ENCODE measurements around the gene CHN1. TPM values are rescaled to one million over a fixed set of nuclear protein-coding genes. Genes with fewer than 3 reads are reported as not detected.

Gene CHN1
- total RNA-seq, 1 experiment from 2014 or later: 0.37 TPM

- Histone ChIP-seq H3K9ac (ENCODE audit: low read length) (no peak overlapping the region), H3K27me3 (ENCODE audit: low read length) (no peaks in the 10 kb centered on the region)
- DNase-seq: no peak
These were observed 219.0 kb downstream of the CHN1 start for GRCh38 chr2:174786066-174786725.

DNA sequence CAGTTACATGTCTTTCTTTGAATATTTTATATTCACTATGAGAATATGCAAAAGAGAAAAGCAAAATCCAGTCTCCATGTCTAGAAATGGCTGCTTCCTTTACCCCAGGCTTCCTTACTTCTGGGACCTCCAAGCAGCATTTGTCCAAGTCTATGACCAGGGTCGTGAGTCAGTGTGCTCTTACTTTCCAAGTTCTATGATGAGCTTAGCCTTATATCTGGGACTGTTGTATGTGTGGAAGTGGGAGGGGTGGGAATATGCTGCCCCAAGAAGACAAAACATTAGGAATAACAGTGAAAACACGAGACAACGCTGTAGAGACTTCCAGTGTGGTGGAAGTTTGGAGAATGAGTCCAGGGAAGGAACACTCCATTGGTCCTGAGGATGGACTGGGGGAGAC lies 219.7 kb downstream of the CHN1 start:
- H3K27me3 ChIP-seq (ENCODE audit: low read length): no peaks in the 10 kb centered on the region
- no peaks in the 10 kb centered on the region for H4K20me1 ChIP-seq (ENCODE audit: insufficient read depth, low read depth, low read length)
- H3K9me2 ChIP-seq (replicated peaks; ENCODE audit: insufficient read depth, low read length): no peaks in the 10 kb centered on the region
- no peaks in the 10 kb centered on the region for H3K9me3 ChIP-seq (ENCODE audit: low read length)
- no peak overlapping the region for H3K9ac ChIP-seq (ENCODE audit: low read length)
- no peak overlapping the region for H3K4me3 ChIP-seq (ENCODE audit: low read length)
- no peak overlapping the region for H3K4me2 ChIP-seq (ENCODE audit: low read depth, low read length, poor library complexity, severe bottlenecking)
- no peaks in the 10 kb centered on the region for H3K4me1 ChIP-seq (ENCODE audit: low read length)
- no peaks in the 10 kb centered on the region for H3K36me3 ChIP-seq (ENCODE audit: insufficient read depth, low read length)
- DNase-seq: no peak
- no peaks in the 10 kb centered on the region for H3K79me2 ChIP-seq (ENCODE audit: low read length)
- no peak overlapping the region for H3K27ac ChIP-seq (ENCODE audit: low read length)
- H2AFZ ChIP-seq (ENCODE audit: low read length): no peak overlapping the region

More at GRCh38 chr2:174786066-174786725, 219.0 kb downstream of the CHN1 start:
- H3K27ac ChIP-seq (ENCODE audit: low read length): no peak overlapping the region
- no peak overlapping the region for H3K4me3 ChIP-seq (ENCODE audit: low read length)
- H3K9me2 ChIP-seq (replicated peaks; ENCODE audit: insufficient read depth, low read length): no peaks in the 10 kb centered on the region
- H3K4me1 ChIP-seq (ENCODE audit: low read length): no peaks in the 10 kb centered on the region
- H3K36me3 ChIP-seq (ENCODE audit: insufficient read depth, low read length): no peaks in the 10 kb centered on the region
- H3K4me2 ChIP-seq (ENCODE audit: low read depth, low read length, poor library complexity, severe bottlenecking): no peak overlapping the region
- H4K20me1 ChIP-seq (ENCODE audit: insufficient read depth, low read depth, low read length): no peaks in the 10 kb centered on the region
- no peaks in the 10 kb centered on the region for H3K79me2 ChIP-seq (ENCODE audit: low read length)
- H3K9me3 ChIP-seq (ENCODE audit: low read length): no peaks in the 10 kb centered on the region
- H2AFZ ChIP-seq (ENCODE audit: low read length): no peak overlapping the region

DNA sequence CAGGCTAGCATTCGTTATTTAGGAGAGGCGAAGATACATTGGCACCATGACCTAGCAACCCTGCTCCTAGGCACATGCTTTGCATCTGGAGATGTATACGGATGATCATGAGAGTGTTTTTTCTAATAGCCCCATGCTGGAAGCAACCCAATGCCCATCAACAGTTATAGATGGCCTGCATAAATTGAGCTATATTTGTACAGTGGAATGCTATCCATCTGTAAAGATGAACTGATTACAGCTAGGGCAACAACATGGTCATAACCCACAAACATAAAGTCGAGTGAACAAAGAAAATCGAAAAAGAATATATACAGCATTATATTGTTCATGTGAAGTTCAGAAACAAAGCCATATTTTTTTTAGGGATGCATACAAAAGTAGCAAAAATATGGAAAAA lies 220.3 kb downstream of the CHN1 start:
- Histone ChIP-seq H3K79me2 (ENCODE audit: low read length) (no peaks in the 10 kb centered on the region), H3K4me2 (ENCODE audit: low read depth, low read length, poor library complexity, severe bottlenecking) (no peak overlapping the region), H3K9me3 (ENCODE audit: low read length) (no peaks in the 10 kb centered on the region), H3K9me2 (replicated peaks; ENCODE audit: insufficient read depth, low read length) (no peaks in the 10 kb centered on the region), H4K20me1 (ENCODE audit: insufficient read depth, low read depth, low read length) (no peaks in the 10 kb centered on the region), H3K27ac (ENCODE audit: low read length) (no peak overlapping the region), H3K9ac (ENCODE audit: low read length) (no peak overlapping the region), H3K4me1 (ENCODE audit: low read length) (no peaks in the 10 kb centered on the region), H3K36me3 (ENCODE audit: insufficient read depth, low read length) (no peaks in the 10 kb centered on the region), H3K27me3 (ENCODE audit: low read length) (no peaks in the 10 kb centered on the region), H2AFZ (ENCODE audit: low read length) (no peak overlapping the region), H3K4me3 (ENCODE audit: low read length) (no peak overlapping the region)
- DNase-seq: no peak

DNA sequence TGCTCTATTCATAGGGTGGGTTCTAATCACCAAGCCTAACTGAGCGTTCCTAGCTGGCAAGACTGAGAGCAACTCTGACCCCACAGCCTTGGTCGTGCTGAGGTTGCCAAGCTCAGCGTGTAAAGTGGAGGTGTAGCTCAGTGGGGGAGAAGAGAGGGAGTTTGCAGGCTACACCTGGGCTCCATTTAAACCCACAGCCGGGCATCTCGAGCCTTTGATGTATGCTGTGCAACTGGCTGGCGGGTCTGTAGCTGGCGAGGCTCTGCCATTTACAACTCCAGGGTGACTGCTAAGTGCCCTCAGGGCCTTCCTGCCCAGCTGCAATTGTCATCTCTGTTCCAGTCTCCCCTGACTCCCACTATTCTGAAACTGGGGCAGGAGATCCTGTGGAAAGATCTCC lies 220.9 kb downstream of the CHN1 start:
- Histone ChIP-seq H3K4me1 (ENCODE audit: low read length) (no peaks in the 10 kb centered on the region), H3K9ac (ENCODE audit: low read length) (no peak overlapping the region), H3K27ac (ENCODE audit: low read length) (no peak overlapping the region), H3K4me2 (ENCODE audit: low read depth, low read length, poor library complexity, severe bottlenecking) (no peak overlapping the region), H2AFZ (ENCODE audit: low read length) (no peak overlapping the region), H3K27me3 (ENCODE audit: low read length) (no peaks in the 10 kb centered on the region), H3K9me3 (ENCODE audit: low read length) (no peaks in the 10 kb centered on the region), H3K4me3 (ENCODE audit: low read length) (no peak overlapping the region), H3K36me3 (ENCODE audit: insufficient read depth, low read length) (no peaks in the 10 kb centered on the region), H3K9me2 (replicated peaks; ENCODE audit: insufficient read depth, low read length) (no peaks in the 10 kb centered on the region), H3K79me2 (ENCODE audit: low read length) (no peaks in the 10 kb centered on the region), H4K20me1 (ENCODE audit: insufficient read depth, low read depth, low read length) (no peaks in the 10 kb centered on the region)
- no peak for DNase-seq

- Histone ChIP-seq H2AFZ (ENCODE audit: low read length) (no peak overlapping the region), H3K9ac (ENCODE audit: low read length) (no peak overlapping the region), H3K9me3 (ENCODE audit: low read length) (no peaks in the 10 kb centered on the region), H3K27me3 (ENCODE audit: low read length) (no peaks in the 10 kb centered on the region), H3K9me2 (replicated peaks; ENCODE audit: insufficient read depth, low read length) (no peaks in the 10 kb centered on the region), H3K4me3 (ENCODE audit: low read length) (no peak overlapping the region), H3K27ac (ENCODE audit: low read length) (no peak overlapping the region), H3K4me1 (ENCODE audit: low read length) (no peaks in the 10 kb centered on the region), H3K4me2 (ENCODE audit: low read depth, low read length, poor library complexity, severe bottlenecking) (no peak overlapping the region), H4K20me1 (ENCODE audit: insufficient read depth, low read depth, low read length) (no peaks in the 10 kb centered on the region), H3K36me3 (ENCODE audit: insufficient read depth, low read length) (no peaks in the 10 kb centered on the region), H3K79me2 (ENCODE audit: low read length) (no peaks in the 10 kb centered on the region)
- no peak for DNase-seq
These were observed 223.2 kb downstream of the CHN1 start for GRCh38 chr2:174781996-174782395.

- H3K9me2 ChIP-seq (replicated peaks; ENCODE audit: insufficient read depth, low read length): no peaks in the 10 kb centered on the region
- no peaks in the 10 kb centered on the region for H3K27me3 ChIP-seq (ENCODE audit: low read length)
- H3K4me1 ChIP-seq (ENCODE audit: low read length): no peaks in the 10 kb centered on the region
- DNase-seq: no peak
- no peaks in the 10 kb centered on the region for H3K9me3 ChIP-seq (ENCODE audit: low read length)
- no peak overlapping the region for H3K9ac ChIP-seq (ENCODE audit: low read length)
- H3K4me2 ChIP-seq (ENCODE audit: low read depth, low read length, poor library complexity, severe bottlenecking): no peak overlapping the region
- no peak overlapping the region for H2AFZ ChIP-seq (ENCODE audit: low read length)
- no peak overlapping the region for H3K4me3 ChIP-seq (ENCODE audit: low read length)
- no peaks in the 10 kb centered on the region for H3K36me3 ChIP-seq (ENCODE audit: insufficient read depth, low read length)
- no peaks in the 10 kb centered on the region for H3K79me2 ChIP-seq (ENCODE audit: low read length)
- H3K27ac ChIP-seq (ENCODE audit: low read length): no peak overlapping the region
- H4K20me1 ChIP-seq (ENCODE audit: insufficient read depth, low read depth, low read length): no peaks in the 10 kb centered on the region
These were observed 223.9 kb downstream of the CHN1 start for GRCh38 chr2:174781298-174781697.

- H4K20me1 ChIP-seq (ENCODE audit: insufficient read depth, low read depth, low read length): no peaks in the 10 kb centered on the region
- DNase-seq: no peak
- no peak overlapping the region for H3K27ac ChIP-seq (ENCODE audit: low read length)
- no peaks in the 10 kb centered on the region for H3K9me2 ChIP-seq (replicated peaks; ENCODE audit: insufficient read depth, low read length)
- H3K36me3 ChIP-seq (ENCODE audit: insufficient read depth, low read length): no peaks in the 10 kb centered on the region
- no peaks in the 10 kb centered on the region for H3K79me2 ChIP-seq (ENCODE audit: low read length)
- no peak overlapping the region for H3K4me3 ChIP-seq (ENCODE audit: low read length)
- H3K4me1 ChIP-seq (ENCODE audit: low read length): no peaks in the 10 kb centered on the region
- H3K9ac ChIP-seq (ENCODE audit: low read length): no peak overlapping the region
- H3K27me3 ChIP-seq (ENCODE audit: low read length): no peaks in the 10 kb centered on the region
- no peak overlapping the region for H2AFZ ChIP-seq (ENCODE audit: low read length)
- H3K9me3 ChIP-seq (ENCODE audit: low read length): no peaks in the 10 kb centered on the region
- H3K4me2 ChIP-seq (ENCODE audit: low read depth, low read length, poor library complexity, severe bottlenecking): no peak overlapping the region
These were observed 224.3 kb downstream of the CHN1 start for GRCh38 chr2:174780856-174781255.

- Histone ChIP-seq H3K4me3 (ENCODE audit: low read length) (no peak overlapping the region), H3K9me2 (replicated peaks; ENCODE audit: insufficient read depth, low read length) (no peaks in the 10 kb centered on the region), H4K20me1 (ENCODE audit: insufficient read depth, low read depth, low read length) (no peaks in the 10 kb centered on the region), H3K4me2 (ENCODE audit: low read depth, low read length, poor library complexity, severe bottlenecking) (no peak overlapping the region), H3K27me3 (ENCODE audit: low read length) (no peaks in the 10 kb centered on the region), H3K36me3 (ENCODE audit: insufficient read depth, low read length) (no peaks in the 10 kb centered on the region), H3K79me2 (ENCODE audit: low read length) (no peaks in the 10 kb centered on the region), H2AFZ (ENCODE audit: low read length) (no peak overlapping the region), H3K27ac (ENCODE audit: low read length) (no peak overlapping the region), H3K4me1 (ENCODE audit: low read length) (no peaks in the 10 kb centered on the region), H3K9me3 (ENCODE audit: low read length) (no peaks in the 10 kb centered on the region), H3K9ac (ENCODE audit: low read length) (no peak overlapping the region)
- DNase-seq: no peak
These were observed 224.9 kb downstream of the CHN1 start for GRCh38 chr2:174780191-174780840.

All from Karpas-422 (cell line).